Left forelimb (tissue), 1 donor: ENCODE data around the gene CCSER1.
"Not testable (repeated sequence)": the region's sequence is repeated elsewhere in the genome, so short reads cannot be mapped to it uniquely, and the experiment has no call there.

Experiments used
- DNase-seq: peaks from one replicate; pipeline ENCODE4 v3.0.0-alpha.2; 2018; ENCODE audit warnings: low spot score

CCSER1 gene

GRCh38 chr4:91064157-91064853 lies 937.1 kb downstream of the CCSER1 start:
- no peak for DNase-seq

GRCh38 chr4:91065117-91065516 lies 937.9 kb downstream of the CCSER1 start:
- DNase-seq: no peak

GRCh38 chr4:91070736-91071135 lies 943.5 kb downstream of the CCSER1 start:
- no peak for DNase-seq

GRCh38 chr4:91076147-91076546 lies 949.0 kb downstream of the CCSER1 start:
- DNase-seq: no peak

- DNase-seq: no peak
These were observed 958.8 kb downstream of the CCSER1 start for GRCh38 chr4:91085961-91086360.

GRCh38 chr4:91087743-91088142 lies 960.5 kb downstream of the CCSER1 start:
- DNase-seq: no peak

- DNase-seq: no peak
These were observed 962.0 kb downstream of the CCSER1 start for GRCh38 chr4:91089178-91089577.

GRCh38 chr4:91092398-91092980 lies 965.3 kb downstream of the CCSER1 start:
- no peak for DNase-seq

GRCh38 chr4:91094220-91094619 lies 967.0 kb downstream of the CCSER1 start:
- not testable (repeated sequence) for DNase-seq

GRCh38 chr4:91099666-91100065 lies 972.5 kb downstream of the CCSER1 start:
- DNase-seq: no peak

GRCh38 chr4:91108751-91109150 lies 981.6 kb downstream of the CCSER1 start:
- DNase-seq: no peak

- no peak for DNase-seq
These were observed 984.4 kb downstream of the CCSER1 start for GRCh38 chr4:91111556-91111955.

GRCh38 chr4:91113130-91113706 lies 986.0 kb downstream of the CCSER1 start:
- DNase-seq: no peak

GRCh38 chr4:91114386-91114785 lies 987.2 kb downstream of the CCSER1 start:
- no peak for DNase-seq

GRCh38 chr4:91116861-91117260 lies 989.7 kb downstream of the CCSER1 start:
- DNase-seq: no peak

GRCh38 chr4:91118597-91118996 lies 991.4 kb downstream of the CCSER1 start:
- no peak for DNase-seq

- DNase-seq: no peak
These were observed 996.5 kb downstream of the CCSER1 start for GRCh38 chr4:91123742-91124141.

GRCh38 chr4:91127192-91127591 lies 1000.0 kb downstream of the CCSER1 start:
- no peak for DNase-seq

GRCh38 chr4:91127831-91128230 lies 1000.6 kb downstream of the CCSER1 start:
- DNase-seq: no peak

- DNase-seq: no peak
These were observed 1001.3 kb downstream of the CCSER1 start for GRCh38 chr4:91128519-91128918.

GRCh38 chr4:91147067-91147466 lies 1019.9 kb downstream of the CCSER1 start:
- no peak for DNase-seq

- not testable (repeated sequence) for DNase-seq
These were observed 1026.8 kb downstream of the CCSER1 start for GRCh38 chr4:91154041-91154440.

- not testable (repeated sequence) for DNase-seq
These were observed 1040.9 kb downstream of the CCSER1 start for GRCh38 chr4:91167864-91168653.
